HG03432 (cell line): ENCODE data around the gene CHD5.

Experiments used
- ATAC-seq: cut with Tn5 transposase; IDR thresholded peaks from one replicate; pipeline ENCODE4 v1.9.1; 2021; ENCODE audit warnings: mild to moderate bottlenecking, moderate library complexity; ENCODE audit not compliant: unreplicated experiment

Gene CHD5

GRCh38 chr1:6175411-6175828 lies 4.7 kb downstream of the CHD5 start:
- ATAC-seq: no peak

- no peak for ATAC-seq
These were observed 5.3 kb downstream of the CHD5 start for GRCh38 chr1:6174621-6175410.

GRCh38 chr1:6172549-6172948 lies 7.6 kb downstream of the CHD5 start:
- no peak for ATAC-seq

- no peak for ATAC-seq
These were observed 8.5 kb downstream of the CHD5 start for GRCh38 chr1:6171548-6172124.

GRCh38 chr1:6170742-6171201 lies 9.3 kb downstream of the CHD5 start:
- ATAC-seq: no peak

GRCh38 chr1:6170116-6170741 lies 9.9 kb downstream of the CHD5 start:
- ATAC-seq: no peak

- no peak for ATAC-seq
These were observed 11.1 kb downstream of the CHD5 start for GRCh38 chr1:6168947-6169586.

GRCh38 chr1:6167391-6168303 lies 12.5 kb downstream of the CHD5 start:
- no peak for ATAC-seq

- no peak for ATAC-seq
These were observed 13.3 kb downstream of the CHD5 start for GRCh38 chr1:6166655-6167390.

GRCh38 chr1:6166221-6166620 lies 13.9 kb downstream of the CHD5 start:
- ATAC-seq: no peak

GRCh38 chr1:6165441-6165985 lies 14.6 kb downstream of the CHD5 start:
- ATAC-seq: no peak

GRCh38 chr1:6165027-6165426 lies 15.1 kb downstream of the CHD5 start:
- ATAC-seq: no peak

GRCh38 chr1:6163973-6164617 lies 16.0 kb downstream of the CHD5 start:
- no peak for ATAC-seq

- ATAC-seq: no peak
These were observed 16.7 kb downstream of the CHD5 start for GRCh38 chr1:6163191-6163972.

GRCh38 chr1:6162773-6163172 lies 17.3 kb downstream of the CHD5 start:
- no peak for ATAC-seq

- ATAC-seq: no peak
These were observed 17.8 kb downstream of the CHD5 start for GRCh38 chr1:6162341-6162740.

- ATAC-seq: no peak
These were observed 21.9 kb downstream of the CHD5 start for GRCh38 chr1:6158181-6158580.

GRCh38 chr1:6157528-6158174 lies 22.5 kb downstream of the CHD5 start:
- ATAC-seq: no peak
